Adipose tissue (tissue), 3 donors: ENCODE measurements around the gene PGPEP1. TPM values are rescaled to one million over a fixed set of nuclear protein-coding genes. Genes with fewer than 3 reads are reported as not detected.
"Not testable (repeated sequence)": the region's sequence is repeated elsewhere in the genome, so short reads cannot be mapped to it uniquely, and the experiment has no call there.

Experiments
- H3K27ac ChIP-seq: one replicate; pipeline ENCODE4 v1.5.1; 2013; ENCODE audit warnings: low read depth, low read length
- WGBS, 3 donors: extraction: QIAGEN DNeasy Blood & Tissue Kit; methylation state at CpG; one replicate each; pipeline ENCODE4 v1.1.7; 2013; 5-methylcytosine and 5-hydroxymethylcytosine counted together
- polyA plus RNA-seq, 3 donors: library from polyadenylated mRNA; stranded (reverse); fragments of 200-250 nt; gene quantifications; one replicate each; pipeline ENCODE4 v1.2.3, GENCODE V29; 2013
- donor health status: healthy with polysubstance abuse.
- donor health status: Bipolar disorder and iron deficiency.
- donor health status: healthy.

PGPEP1 gene
- polyA plus RNA-seq, 3 donors = 9.1 to 17.2 (median 14.5) TPM

DNA sequence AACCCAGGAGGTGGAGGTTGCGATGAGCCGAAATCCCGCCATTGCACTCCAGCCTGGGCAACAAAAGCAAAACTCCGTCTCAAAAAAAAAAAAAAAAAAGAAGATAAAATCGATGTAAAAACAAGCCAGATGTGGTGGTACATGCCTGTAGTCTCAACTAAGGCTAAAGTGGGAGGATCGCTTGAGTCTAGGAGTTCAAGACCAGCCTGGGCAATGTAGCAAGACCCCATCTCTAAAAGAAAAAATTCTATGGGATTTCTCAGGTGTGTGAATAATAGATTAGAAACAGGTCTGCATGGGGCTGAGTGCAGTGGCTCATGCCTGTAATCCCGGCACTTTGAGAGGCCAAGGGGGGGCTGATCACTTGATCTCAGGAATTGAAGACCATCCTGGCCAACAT is 11.1 kb downstream of the PGPEP1 start:
- WGBS, 3 donors = 93 to 96% (median 93%) methylated on average over 6 to 7 of the region's 7 CpGs
- no peak overlapping the region for H3K27ac ChIP-seq

DNA sequence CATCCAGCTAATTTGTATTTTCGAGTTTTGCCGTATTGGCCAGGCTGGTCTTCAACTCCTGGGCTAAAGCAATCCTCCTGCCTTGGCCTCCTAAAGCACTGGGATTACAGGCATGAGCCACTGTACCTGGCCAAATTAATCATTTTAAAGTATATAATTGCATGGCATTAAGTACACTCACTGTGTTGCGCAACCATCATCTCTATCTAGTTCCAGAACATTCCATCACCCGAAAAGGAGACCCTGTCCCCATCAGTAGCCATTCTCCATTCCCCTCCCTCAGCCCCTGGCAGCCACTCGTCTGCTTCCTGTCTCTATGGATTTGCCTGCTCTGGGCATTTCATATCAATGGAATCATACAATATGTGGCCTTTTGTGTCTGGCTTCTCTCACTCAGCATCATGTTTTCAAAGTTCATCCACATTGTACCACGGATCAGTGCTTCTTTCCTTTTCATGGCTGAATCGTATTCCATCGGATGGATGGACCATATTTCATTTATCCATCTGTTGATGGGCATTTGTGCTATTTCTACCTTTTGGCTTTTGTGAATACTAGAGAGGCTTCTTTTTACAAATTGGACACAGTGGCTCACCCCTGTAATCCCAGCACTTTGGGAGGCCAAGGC is 13.1 kb downstream of the PGPEP1 start:
- H3K27ac ChIP-seq = no peak overlapping the region
- WGBS, 3 donors = 89 to 94% (median 92%) methylated on average over 8 of the region's 8 CpGs

DNA sequence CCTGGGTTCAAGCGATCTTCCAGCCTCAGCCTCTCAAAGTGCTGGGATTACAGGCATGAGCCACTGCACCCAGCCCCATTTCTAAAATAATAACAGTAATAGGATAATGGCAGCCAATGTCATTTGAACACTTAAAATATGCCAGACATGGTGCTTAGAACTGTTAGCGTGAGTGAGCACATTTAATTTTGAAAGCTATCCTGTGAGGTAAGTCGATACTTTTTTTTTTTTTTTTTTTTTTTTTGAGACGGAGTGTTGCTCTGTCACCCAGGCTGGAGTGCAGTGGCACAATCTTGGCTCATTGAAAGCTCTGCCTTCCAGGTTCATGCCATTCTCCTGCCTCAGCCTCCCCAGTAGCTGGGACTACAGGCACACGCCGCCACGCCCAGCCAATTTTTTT is 14.3 kb downstream of the PGPEP1 start:
- not testable (repeated sequence) for H3K27ac ChIP-seq
- 91 to 98% (median 97%) methylated on average over 7 of the region's 7 CpGs for WGBS, 3 donors

GRCh38 chr19:18357041-18357440 is 16.6 kb downstream of the PGPEP1 start:
- 81 to 97% (median 94%) methylated on average over 3 of the region's 3 CpGs for WGBS, 3 donors
- H3K27ac ChIP-seq = no peak overlapping the region

GRCh38 chr19:18361646-18362045 is 21.2 kb downstream of the PGPEP1 start:
- no peak overlapping the region for H3K27ac ChIP-seq
- 90 to 96% (median 93%) methylated on average over 8 of the region's 8 CpGs for WGBS, 3 donors

DNA sequence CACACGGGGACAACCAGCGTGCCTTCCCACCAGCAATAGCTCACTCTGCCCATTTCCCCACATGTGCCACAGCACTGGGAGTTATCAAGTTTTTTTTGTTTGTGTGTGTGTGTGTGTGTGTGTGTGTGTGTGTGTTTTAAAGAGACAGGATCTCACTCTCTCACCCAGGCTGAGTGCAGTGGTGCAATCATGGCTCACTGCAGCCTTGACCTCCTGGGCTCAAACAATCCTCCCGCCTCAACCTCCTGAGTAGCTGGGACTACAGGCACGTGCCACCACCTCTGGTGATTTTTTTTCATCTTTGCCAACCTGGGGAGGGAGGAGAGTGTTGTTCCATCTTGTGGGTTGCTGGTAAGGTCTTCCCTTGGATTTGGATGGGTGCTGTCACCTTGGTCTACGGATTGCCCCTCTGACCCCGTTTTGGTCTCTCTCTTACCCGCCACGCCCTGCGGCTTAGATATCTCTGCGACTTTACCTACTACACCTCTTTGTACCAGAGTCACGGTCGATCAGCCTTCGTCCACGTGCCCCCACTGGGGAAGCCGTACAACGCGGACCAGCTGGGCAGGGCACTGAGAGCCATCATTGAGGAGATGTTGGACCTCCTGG is 22.6 kb downstream of the PGPEP1 start:
- WGBS, 3 donors = 91 to 93% (median 92%) methylated on average over 17 of the region's 17 CpGs
- no peak overlapping the region for H3K27ac ChIP-seq

DNA sequence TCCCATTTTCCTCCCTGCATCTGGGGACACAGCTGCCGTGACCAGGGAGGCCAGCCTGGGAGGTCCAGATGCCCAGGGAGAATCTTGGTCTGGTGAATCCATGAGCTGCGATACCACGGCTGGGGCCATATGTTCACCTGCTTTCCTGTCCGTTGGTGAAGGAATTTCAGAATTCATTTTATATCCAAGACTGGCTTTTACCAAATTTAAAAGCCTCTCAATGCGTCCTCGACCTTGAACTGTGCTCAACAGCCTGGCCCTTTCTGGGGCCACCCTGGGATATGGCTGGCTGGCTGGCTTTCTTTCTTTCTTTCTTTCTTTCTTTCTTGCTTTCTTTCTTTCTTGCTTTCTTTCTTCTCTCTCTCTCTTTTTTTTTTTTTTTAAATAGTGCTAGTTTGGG is 23.4 kb downstream of the PGPEP1 start:
- H3K27ac ChIP-seq = no peak overlapping the region
- 74 to 87% (median 76%) methylated on average over 6 of the region's 6 CpGs for WGBS, 3 donors

DNA sequence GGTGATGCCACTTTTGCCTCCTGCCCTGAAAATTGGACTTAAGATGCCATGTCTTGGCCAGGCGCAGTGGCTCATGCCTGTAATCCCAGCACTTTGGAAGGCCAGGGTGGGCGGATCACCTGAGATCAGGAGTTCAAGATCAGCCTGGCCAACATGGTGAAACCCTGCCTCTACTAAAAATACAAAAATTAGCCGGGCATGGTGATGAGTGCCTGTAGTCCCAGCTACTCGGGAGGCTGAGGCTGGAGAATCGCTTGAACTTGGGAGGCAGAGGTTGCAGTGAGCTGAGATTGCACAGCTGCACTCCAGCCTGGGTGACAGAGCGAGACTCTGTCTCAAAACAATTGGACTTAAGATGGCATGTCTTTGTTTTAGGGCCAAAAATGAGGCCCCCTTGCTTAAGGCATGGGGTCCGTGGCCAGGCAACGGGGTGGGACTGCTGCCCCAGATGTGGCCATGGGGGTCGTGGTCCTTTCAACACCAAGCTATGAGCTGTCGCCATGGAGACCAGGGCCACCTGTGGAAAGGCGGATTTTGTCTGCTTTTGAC is 24.0 kb downstream of the PGPEP1 start:
- H3K27ac ChIP-seq = not testable (repeated sequence)
- WGBS, 3 donors = 50 to 58% (median 54%) methylated on average over 11 of the region's 11 CpGs

- H3K27ac ChIP-seq = no peak overlapping the region
- 7 to 12% (median 8%) methylated on average over 15 of the region's 15 CpGs for WGBS, 3 donors
Observed at GRCh38 chr19:18364826-18365528, 24.6 kb downstream of the PGPEP1 start.

- H3K27ac ChIP-seq = no peak overlapping the region
- 80 to 88% (median 82%) methylated on average over 2 of the region's 2 CpGs for WGBS, 3 donors
Observed at GRCh38 chr19:18366021-18366435, 25.6 kb downstream of the PGPEP1 start.

DNA sequence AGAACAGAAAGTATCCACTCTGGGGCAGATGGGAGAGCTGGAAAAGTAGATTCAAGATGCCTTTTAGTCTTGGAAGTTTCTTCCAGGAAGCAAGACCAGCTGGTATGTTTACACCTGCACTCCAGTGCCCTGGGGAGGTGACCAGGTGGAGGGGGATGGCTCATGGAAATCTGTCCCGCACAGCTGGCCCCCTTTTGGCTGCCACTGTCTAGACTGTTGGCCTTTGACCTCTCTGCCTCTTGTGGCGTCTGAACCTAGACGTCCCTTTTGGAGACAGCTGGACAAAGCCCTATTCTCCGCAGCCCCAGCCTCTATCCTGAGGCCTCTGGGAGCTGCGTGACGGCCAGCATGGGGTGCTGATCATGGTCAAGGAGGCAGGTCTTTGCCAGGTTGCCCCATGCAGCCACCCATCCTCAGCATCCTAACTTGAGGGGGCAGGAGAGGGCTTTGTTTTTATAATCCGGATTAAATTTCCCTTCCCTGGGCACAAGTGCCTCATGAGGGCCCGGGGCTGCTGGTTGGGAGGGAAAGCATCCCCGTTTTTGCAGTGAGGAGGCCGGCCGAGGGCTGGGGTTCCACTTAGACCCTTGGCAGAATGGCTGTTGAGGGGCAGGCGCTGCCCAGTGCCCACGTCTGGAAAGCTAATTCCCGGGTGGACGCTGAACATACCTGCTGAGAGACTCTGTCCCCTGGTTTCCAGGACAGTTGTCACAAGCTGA is 28.3 kb downstream of the PGPEP1 start:
- WGBS, 3 donors = 69 to 90% (median 87%) methylated on average over 15 of the region's 15 CpGs
- H3K27ac ChIP-seq = no peak overlapping the region

DNA sequence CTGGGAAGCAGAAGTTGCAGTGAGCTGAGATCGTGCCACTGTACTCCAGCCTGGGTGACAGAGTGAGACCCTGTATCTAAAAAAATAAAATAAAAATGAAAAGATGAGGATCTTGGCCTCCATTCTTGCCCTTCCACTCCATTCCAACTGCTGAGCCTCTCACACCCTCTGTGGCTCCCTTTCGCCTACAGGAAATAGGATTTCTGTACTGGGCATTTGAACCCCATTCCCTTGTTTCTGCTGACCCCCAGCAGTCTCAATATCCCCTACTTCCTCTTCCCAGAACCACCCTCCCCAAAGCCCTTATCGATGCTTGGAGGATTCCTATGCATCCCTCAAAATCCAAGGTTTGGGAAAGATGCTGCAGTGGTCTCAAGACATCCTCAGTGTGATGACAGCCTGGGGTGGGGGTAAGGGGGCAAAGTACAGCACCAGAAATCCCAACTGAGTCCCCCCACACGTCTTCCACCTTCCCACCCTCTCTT is 33.1 kb downstream of the PGPEP1 start:
- WGBS, 3 donors = 52 to 66% (median 54%) methylated on average over 4 of the region's 4 CpGs
- H3K27ac ChIP-seq = no peak overlapping the region

- H3K27ac ChIP-seq = peak overlapping the region; percentile 34
- WGBS, 3 donors = 17 to 27% (median 20%) methylated on average over 17 of the region's 17 CpGs
Observed at GRCh38 chr19:18373892-18374629, 33.7 kb downstream of the PGPEP1 start.

DNA sequence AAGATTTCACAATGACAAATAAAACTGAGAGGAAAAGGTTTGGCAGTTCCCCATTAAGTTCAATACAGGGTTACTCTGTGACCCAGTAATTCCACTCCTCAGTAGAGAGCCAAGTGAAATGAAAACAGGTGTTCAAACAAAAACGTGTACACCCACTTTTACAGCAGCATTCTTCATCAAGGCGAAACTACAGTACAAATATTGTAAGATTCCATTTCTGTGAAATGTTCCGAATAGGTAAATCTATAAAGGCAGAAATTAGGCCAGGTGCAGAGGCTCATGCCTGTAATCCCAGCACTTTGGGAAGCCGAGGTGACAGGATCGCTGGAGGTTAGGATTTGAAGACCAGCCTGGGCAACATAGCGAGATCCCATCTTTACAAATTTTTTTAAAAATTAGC is 36.6 kb downstream of the PGPEP1 start:
- no peak overlapping the region for H3K27ac ChIP-seq
- WGBS, 3 donors = 30 to 87% (median 79%) methylated on average over 6 of the region's 6 CpGs

- H3K27ac ChIP-seq = no peak overlapping the region
- 31 to 39% (median 32%) methylated on average over 22 of the region's 22 CpGs for WGBS, 3 donors
Observed at GRCh38 chr19:18379803-18380747, 39.7 kb downstream of the PGPEP1 start.

DNA sequence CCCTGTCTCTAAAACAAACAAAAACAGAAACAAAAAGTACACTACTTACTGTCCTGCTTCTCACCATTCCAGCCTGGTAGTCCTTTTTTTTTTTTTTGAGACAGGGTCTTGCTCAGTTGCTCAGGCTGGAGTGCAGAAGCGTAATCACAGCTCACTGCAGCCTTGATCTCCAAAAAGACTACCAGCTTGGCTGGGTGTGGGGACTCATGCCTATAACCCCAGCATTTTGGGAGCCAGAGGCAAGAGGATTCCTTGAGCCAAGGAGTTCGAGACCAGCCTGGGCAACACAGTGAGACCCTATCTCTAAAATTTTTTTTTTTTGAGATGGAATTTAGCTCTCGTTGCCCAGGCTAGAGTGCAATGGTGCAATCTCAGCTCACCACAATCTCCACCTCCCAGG is 40.4 kb downstream of the PGPEP1 start:
- no peak overlapping the region for H3K27ac ChIP-seq
- WGBS, 3 donors = 75 to 86% (median 78%) methylated on average over 3 of the region's 3 CpGs

DNA sequence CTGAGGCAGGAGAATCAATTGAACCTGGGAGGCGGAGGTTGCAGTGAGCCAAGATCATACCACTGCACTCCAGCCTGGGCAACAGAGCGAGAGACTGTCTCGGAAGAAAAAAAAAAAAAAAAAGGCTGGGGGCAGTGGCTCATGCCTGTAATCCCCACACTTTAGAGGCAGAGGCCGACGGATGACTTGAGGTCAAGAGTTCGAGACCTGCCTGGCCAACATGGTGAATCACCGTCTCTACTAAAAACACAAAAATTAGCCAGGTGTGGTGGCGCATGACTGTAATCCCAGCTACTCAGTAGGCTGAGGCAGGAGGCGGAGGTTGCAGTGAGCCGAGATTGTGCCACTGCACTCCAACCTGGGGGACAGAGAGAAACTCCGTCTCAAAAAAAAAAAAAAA is 43.2 kb downstream of the PGPEP1 start:
- WGBS, 3 donors = 93 to 95% (median 93%) methylated on average over 11 of the region's 11 CpGs
- not testable (repeated sequence) for H3K27ac ChIP-seq
